CD1c-positive myeloid dendritic cell (primary cell): ENCODE data around the gene SRPX.
A peak's percentile ranks its signal among the peaks of the same experiment; 100 is the strongest.

Experiments used
- DNase-seq: peaks from one replicate; pipeline ENCODE4 v3.0.0-alpha.2; 2016; ENCODE audit errors: extremely low spot score

SRPX gene

GRCh38 chrX:38211891-38212635, 8.6 kb downstream of the SRPX start:
- no peak for DNase-seq

DNA sequence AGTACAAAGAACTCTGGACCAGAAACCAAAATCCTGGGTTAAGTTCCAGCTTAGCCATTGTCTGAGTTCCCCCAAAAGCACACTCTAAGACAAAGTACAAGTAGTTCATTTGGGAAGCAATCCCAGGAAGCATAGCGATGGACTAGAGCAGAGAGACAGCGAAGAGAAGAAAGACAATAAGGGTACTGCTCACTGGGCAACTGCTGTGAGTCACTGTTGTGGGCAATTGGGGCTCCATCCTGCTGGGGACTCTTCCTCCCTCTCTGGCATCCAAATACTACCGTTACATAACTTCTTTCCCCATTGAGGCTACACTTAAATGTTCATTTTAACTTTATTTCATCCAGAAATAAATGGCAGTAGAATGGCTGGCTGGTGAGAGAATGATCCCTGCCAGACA, 14.1 kb downstream of the SRPX start:
- DNase-seq = no peak

DNA sequence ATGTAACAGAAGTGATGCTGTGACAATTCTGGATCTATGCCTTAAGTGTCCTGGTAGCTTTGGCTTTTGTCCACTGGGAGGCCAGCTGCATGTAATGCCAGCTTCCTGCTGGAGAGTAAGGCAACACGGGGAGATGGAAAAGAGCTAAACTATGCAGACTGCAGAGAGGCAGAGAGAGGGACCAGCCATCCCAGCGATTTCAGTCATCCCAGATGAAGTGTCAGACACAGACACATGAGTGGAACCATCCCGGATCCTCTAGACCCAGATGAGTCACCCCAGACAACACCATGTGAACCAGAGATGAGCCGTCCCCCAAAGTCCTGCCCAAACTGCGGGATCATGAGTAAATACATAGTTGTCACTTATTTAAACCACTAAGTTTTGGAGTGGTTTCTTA, 14.6 kb downstream of the SRPX start:
- DNase-seq = no peak

GRCh38 chrX:38205039-38205438, 15.6 kb downstream of the SRPX start:
- no peak for DNase-seq

- DNase-seq = no peak
Observed at GRCh38 chrX:38192007-38192810, 28.5 kb downstream of the SRPX start.

DNA sequence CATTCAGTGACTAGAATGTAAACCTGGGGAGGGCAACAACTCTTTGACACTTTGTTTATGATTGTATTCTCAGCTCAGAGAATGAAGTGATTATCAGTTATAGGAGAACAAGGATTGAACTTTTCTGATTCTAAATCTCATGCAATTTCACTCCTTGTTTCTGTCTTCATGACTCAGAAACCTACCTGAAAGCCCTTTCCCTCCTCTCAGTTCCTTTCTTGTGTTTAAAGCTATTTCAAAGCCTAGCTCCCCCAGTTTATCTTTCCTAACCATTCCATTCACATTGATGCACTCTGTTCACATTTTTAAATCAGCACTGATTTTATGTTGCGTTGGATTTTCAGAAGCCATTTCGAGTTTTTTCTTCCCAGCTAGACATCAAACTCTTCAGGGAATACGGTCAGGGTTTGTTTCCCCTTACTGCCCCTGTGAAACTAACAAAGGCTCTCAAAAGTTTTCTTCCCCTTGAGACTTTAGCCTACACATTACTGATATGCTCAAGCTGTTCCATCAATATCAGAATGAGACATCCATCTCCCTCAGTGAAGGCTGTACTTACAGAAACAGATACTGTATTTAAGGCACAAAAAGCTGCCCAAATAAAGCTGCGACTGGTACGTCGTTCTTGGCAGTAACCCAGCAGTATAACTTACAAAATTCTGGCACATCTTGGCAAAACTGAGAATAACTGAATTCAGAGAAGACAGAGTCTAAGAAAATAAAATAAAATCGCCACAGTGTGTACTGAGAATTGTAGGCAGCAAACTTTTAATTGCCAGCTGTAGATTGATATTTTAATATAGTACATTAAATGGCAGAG, 31.0 kb downstream of the SRPX start:
- DNase-seq = no peak

DNA sequence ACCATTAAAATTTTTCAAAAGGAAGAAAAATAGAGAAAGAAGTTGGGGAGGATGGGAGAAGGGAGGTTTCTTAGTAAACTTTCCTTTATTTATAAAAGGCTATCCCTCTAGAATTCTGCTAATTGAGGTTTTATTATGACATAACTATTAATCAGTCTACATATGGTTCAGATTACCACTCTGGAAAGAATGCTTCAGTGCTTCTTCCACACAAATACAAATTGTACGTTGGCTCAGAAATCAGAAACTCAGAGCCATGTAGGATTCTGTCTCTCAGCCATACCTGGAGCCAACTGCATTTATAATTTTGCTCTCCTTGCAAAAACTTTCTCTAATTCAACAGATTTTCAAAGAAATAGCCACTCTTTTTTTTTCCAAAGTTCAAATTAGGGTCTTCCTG, 37.1 kb downstream of the SRPX start:
- no peak for DNase-seq

- no peak for DNase-seq
Observed at GRCh38 chrX:38181357-38181756, 39.3 kb downstream of the SRPX start.

GRCh38 chrX:38178396-38178795, 42.3 kb downstream of the SRPX start:
- DNase-seq = no peak

DNA sequence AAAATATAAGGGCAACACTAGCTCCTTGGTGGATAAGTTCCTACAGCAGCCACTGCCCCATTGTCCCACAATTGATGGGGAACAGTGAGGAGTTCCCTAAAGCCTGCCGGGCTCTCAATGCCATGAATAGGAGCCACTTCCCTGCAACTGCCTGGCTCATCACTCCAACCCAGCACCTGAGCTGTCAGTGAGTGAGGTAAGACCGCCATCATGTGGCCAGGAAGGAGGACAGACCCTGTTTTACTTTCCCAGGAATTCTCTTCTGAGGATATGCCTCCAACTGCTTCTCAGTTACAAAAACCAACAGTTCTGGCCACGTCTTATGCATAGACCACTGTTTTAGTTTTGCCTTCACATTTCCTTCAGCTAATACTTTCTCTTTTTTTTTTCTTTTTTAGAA, 45.5 kb downstream of the SRPX start:
- no peak for DNase-seq

DNA sequence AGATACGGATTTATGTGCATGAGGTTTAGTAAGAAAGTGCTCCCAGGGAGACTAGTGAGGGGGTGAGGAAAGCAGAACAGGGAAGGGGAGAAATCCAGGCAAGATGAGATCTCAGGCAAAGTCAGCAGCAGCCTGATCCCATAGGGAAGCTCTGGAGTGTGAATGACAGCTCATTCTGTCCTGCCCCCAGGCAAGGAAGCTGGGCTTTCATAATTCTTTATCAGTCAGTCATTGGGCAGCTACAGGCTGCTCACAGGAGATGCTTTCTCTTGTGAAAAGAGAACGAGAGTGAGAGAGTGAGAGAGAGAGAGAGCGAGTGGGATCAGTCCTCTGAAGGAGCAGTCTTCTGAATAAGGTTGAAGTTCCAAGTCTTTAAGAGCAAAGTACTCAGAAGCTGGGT, 48.1 kb downstream of the SRPX start:
- no peak for DNase-seq

DNA sequence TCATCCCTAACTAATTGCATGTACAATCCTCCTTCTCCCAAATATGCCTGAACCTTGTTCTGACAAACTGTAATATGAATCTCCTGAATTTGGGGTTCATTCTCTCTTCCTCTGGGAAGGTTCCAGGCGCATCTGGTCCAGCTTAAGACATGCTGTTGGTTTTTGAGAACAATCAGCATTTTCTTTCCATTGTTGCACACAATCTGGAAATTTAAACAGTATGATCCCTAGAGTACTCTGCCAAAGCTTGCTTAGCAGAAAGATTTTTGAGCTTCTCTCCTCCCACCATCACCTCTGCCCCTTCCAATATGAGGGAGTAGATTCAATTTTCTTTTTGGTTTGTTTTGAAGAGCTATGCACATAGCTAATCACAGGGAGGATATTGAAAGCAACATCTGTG, 50.1 kb downstream of the SRPX start:
- DNase-seq = no peak

- DNase-seq = peak; percentile 36
Observed at GRCh38 chrX:38166478-38167083, 54.1 kb downstream of the SRPX start.

DNA sequence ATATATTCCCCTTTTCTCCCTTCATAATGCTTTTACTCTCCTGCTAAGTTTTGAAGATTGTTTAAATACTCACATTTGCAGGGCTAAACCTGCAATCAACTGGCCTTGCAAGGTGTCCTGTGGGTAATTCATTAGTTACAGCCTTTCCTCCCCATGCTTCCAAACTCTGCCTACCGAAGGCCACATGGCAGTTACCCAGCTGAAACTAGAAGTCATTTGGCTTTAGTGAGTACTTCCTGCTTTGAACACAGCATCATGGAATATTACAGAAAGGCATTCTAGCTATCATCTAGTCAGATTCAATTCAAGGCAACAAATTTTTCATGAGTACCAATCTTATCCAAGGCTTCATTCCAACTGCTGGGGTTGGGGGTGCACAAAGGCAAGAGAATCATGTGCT, 55.6 kb downstream of the SRPX start:
- no peak for DNase-seq

DNA sequence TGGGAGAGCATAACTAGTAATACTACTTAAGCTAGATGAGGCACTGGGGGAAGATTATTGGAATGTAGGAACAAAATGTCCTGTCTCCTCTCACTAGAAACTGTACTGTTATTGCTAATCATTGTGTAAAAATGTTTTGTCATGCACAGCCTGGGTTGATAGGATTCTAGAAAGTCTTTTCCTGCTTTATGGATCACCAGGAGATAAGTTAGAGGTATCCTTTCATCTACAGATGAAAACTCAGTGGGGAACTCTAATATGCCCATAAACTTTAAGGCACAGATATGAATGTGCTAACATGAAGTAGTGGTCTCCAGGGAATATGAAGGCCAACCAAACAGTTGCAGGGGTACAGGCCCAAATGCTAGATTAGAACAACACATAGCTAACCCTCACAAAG, 57.5 kb downstream of the SRPX start:
- DNase-seq = no peak

- DNase-seq = no peak
Observed at GRCh38 chrX:38156838-38157237, 63.8 kb downstream of the SRPX start.

DNA sequence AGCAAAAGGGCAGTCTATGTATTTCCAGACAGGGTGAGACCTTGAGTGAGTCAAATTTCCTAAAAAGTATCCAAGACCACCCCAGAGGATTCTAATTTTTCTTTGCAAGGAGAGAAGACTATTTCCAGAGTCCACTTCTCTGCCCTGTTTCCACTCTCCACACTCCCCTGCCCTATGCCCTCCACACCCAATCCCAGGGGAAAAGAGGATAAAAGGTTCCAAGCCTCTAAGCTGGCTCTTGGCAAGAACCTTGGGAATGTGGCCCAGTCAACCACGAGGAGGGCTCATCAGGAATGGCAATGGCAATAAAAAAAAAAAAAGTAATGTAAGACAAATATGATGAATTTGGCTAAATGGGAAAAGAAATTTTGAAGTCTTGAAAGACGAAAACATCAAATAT, 65.9 kb downstream of the SRPX start:
- no peak for DNase-seq

DNA sequence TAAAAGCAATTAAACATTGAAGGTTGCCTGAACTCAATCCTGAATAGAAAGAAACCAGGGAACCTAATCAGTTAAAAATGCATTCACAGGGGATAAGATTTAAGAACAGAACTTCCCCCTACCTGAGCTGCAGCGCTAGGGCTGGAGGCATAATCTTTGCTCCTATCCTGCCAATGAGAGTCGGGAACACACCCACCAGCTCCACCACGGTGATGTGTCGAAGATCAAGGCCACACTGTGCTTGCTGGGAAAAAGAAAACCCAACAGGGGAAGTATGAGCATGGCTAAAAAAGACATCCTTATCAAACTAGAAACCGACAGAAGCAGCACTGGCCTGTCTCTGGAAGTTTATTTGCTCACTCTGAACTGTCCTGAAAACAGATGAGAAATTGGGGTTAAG, 66.3 kb downstream of the SRPX start:
- DNase-seq = no peak

DNA sequence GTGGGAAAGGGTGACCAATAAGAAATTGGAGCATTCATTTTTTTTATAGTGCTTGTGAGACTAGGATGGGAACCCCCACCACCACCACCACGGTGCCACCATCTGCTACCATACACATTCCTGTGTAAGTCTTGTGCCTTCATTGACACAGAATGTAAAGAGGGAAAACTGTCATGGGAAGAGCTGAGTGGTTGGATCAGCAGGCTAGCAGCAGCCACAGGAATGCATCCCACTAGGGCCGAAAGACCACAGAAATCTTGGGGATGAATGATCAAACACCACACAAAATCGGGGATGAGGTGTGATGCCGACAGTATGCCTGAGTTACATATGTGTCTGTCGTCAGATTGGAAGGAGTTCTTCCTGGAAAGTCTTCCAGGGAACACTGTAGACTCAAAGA, 69.2 kb downstream of the SRPX start:
- no peak for DNase-seq

- DNase-seq = no peak
Observed at GRCh38 chrX:38150993-38151392, 69.7 kb downstream of the SRPX start.

GRCh38 chrX:38149016-38149415, 71.7 kb downstream of the SRPX start:
- DNase-seq = no peak

GRCh38 chrX:38142610-38143009, 78.1 kb downstream of the SRPX start:
- DNase-seq = no peak
